HG02884 (cell line): ENCODE data around the gene BLVRB.
"Not testable (repeated sequence)": the region's sequence is repeated elsewhere in the genome, so short reads cannot be mapped to it uniquely, and the experiment has no call there.

Source experiments
- ATAC-seq: cut with Tn5 transposase; IDR thresholded peaks from one replicate; pipeline ENCODE4 v1.9.1; 2021; ENCODE audit warnings: mild to moderate bottlenecking, moderate library complexity; ENCODE audit not compliant: unreplicated experiment

Gene BLVRB

DNA sequence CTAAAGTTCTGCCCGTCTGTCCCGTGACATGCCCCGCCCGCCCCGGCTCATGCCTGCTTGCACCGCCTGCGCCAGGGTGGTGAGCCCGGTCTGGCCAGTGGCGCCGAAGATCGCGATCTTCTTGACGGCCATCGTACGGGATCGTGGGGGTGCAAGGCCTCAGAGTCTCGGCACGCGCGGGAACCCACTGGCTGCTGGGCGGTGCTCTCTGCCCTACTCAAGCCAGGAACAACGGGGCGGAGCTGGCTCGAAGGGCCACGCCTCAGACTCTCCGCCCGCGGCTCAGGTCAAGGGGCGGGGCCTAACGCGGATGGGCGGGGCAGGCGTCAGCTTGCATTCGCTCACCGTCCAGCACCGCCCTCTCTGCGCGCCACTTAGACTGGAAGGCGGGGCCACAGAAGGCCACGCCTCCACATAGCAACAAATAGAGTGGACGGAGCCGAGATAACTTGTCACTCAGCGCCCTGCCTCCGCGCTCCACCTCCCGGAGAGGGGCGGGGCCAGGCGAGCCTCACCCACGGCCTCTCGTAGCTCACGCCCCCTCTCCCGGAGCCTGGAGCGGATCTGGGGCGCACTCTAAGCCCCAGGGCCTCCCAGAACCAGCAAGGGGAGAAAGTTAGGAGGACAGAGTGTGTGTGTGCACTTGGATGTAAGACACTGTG, at the start of gene BLVRB:
TSS of gene BLVRB (minus strand) at position 189 of the 662 bp plus-strand sequence. CDS start at position 132, 57 bp downstream.
- peak; percentile 82 for ATAC-seq

DNA sequence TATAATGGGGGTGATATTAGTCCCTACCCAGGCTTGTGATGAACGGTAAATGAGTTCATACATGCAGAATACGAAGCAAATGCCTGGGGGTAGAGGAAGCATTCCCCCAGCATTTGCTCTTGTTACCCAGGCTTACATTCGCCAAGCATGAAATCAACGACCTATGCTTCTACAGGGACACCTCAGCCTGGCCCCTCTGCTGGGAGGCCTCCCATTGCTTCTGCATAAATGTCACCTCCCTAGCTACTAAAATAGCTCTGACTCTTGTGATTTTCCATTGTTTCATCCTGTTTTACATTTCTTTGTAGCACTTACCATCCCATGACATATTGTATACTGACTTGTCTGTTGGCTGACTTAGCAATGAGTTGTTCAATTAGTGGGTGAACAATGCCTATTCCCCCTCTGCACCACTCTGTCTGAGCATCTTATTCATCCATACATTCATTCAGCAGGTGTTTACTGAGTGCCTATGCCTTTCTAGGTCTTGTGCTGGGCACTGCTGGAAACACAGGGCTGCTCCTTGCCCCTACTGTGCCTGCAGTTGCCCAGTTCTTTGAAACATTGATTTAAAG, 48.3 kb upstream of the BLVRB start:
- ATAC-seq: no peak

DNA sequence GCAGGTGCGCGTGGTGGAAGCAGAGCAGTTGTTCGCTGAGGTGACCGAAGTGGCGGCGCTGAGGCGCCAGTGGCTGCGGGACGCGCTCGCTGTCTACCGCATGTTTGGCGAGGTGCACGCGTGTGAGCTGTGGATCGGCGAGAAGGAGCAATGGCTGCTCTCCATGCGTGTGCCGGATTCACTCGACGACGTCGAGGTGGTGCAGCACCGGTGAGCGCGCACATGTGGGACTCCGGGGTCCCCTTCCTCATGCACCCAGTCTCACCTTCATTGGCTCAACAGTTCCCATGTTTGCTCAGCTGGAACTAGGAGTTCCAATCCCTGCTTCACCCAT, 47.8 kb upstream of the BLVRB start:
- no peak for ATAC-seq

DNA sequence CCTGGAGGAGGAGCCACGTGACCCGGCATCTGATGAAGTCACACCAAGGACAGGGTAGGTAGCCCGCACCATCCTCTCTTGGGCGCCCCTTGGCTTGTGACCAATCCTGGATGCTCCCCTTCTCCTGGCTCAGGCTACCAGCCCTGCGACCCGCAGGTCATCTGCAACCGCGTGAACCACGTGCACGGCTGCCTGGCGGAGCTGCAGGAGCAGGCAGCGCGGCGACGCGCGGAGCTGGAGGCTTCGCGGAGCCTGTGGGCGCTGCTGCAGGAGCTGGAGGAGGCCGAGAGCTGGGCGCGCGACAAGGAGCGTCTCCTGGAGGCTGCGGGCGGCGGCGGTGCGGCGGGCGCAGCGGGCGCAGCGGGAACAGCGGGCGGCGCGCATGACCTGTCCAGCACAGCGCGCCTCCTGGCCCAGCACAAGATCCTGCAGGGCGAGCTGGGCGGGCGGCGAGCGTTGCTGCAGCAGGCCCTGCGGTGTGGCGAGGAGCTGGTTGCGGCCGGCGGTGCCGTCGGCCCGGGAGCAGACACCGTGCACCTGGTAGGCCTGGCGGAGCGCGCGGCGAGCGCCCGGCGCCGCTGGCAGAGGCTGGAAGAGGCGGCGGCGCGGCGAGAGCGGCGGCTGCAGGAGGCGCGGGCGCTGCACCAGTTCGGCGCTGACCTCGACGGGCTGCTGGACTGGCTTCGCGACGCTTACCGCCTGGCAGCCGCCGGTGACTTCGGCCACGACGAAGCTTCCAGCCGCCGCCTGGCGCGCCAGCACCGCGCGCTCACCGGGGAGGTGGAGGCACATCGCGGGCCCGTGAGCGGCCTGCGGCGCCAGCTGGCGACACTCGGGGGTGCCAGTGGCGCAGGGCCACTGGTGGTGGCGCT, 47.2 kb upstream of the BLVRB start:
- no peak for ATAC-seq

DNA sequence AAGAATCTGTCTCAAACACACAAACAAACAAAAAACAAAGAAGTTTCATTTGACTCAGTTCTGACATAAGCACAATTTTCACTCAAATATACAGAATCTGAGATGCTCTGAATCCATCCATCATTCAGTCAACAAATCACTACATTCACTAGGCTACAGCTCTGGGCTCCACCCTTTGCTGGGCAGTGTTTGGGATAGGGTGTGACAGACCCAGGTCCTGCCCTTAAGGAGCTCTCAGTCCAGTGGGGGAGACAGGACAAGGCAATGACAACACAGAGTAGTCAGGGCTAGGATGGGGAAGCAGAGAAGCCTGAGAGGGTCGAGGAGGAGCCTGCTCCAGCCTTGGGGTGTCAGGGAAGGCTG, 46.5 kb upstream of the BLVRB start:
- no peak for ATAC-seq

DNA sequence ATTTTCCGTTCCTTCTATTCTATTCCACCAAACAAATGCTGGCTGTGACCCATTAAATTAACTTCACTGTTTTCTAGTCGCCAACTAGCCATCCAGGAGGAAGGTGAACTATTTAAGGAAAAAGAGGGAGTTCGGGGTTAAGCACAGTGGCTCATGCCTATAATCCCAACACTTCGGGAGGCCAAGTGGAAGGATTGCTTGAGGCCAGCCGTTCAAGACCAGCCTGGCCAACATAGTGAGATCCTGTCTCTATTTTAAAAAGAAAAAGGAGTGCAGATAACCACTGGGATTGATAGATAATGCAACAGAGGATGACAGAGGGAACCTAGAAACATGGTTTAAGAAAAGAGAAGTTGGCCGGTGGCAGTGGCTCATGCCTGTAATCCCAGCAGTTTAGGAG, 45.9 kb upstream of the BLVRB start:
- no peak for ATAC-seq

DNA sequence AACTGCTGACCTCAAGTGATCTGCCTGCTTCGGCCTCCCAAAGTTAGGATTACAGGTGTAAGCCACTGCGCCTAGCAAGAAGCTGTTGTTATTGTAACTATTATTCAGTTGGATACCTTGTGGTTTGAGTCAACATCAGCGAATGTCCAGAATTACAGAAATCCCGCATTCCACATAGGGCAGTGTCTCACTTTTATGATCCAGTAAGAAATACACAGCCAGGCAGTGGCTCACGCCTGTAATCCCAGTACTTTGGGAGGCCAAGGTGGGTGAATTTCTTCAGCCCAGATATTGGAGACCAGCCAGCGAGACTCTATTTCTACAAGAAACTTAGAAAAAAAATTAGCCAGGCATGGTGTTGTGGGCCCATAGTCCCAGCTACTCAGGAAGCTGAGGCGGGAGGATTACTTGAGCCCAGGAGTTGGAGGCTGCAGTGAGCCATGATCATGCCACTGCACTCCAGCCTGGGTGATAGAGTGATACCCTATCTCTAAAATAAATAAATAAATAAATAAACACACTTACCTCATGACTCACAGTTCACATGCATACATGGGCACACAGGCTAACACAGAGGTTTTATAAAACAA, 45.1 kb upstream of the BLVRB start:
- no peak for ATAC-seq

DNA sequence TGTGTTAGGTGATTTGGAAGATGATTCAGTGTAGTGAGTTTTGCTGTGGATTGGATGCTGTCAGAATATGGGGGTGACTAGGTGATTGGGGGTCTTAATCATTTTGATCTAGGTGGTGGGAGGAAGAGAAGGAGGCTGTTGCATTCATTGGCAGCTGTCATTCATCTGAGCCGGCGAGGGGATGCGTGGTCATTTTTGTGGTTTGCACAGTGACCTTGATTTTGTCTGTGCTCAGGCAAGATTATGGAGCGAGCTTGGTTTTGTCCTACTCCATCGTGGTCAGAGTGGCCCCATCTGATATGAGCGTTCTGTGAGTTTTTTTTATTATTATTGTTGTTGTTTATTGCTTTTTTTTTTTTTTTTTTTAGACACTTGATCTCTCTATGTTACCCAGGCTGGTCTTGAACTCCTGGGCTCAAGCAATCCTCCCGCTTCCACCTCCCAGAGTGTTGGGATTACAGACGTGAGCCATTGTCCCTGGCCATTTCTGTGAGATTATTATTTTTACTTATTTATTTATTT, 43.3 kb upstream of the BLVRB start:
- no peak for ATAC-seq

DNA sequence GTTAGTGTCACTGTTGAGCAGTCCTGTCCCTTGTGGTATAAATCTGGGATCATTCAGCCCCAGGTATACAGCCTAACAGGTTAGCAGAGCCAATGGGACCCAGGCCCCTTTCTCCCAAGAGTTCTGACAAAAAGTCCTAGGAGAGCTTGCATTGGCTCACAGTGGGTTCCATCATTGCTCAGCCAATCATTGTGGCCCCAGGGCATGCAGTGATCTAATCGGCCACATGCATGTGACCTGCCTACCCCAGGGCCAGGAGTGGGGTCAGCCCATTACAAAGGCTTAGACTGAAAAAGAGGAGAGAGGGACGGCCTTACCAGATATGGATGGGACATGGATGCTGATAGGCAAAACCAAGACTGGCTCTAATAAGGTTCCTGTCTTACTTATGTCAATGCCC, 42.3 kb upstream of the BLVRB start:
- no peak for ATAC-seq

DNA sequence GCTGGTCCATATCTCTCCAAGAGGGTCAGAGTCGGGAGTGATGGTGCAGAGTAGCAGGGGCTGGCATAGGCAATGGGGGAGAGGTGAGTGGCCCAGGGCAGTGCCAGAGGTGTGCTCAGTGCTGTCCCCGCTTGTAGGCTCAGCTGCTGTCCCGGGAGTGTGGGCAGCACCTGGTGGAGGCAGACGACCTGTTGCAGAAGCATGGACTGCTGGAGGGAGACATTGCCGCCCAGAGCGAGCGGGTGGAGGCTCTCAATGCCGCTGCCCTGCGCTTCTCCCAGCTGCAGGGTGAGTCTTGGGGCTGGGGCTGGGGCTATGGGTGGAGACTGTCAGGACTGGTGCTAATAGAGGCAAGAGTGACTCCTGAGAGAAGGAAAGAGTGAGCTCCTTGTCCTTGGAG, 40.6 kb upstream of the BLVRB start:
- ATAC-seq: no peak

DNA sequence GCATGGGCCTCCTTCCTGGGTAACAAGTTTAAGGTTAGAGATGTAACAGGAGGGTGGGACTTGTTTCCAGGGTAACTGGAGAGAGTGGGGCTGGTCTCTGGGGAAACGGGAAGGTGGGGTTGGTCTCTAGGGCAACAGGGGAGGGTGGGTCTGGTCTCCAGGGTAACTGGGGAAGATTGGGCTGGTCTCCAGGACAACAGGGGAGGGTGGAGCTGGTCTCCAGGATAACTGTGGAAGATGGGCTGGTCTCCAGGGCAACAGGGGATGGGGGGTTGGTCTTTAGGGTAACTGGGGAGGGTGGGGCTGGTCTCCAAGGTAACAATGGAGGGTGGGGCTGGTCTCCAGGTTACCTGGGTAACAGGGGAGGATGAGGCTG, 37.8 kb upstream of the BLVRB start:
- ATAC-seq: no peak

DNA sequence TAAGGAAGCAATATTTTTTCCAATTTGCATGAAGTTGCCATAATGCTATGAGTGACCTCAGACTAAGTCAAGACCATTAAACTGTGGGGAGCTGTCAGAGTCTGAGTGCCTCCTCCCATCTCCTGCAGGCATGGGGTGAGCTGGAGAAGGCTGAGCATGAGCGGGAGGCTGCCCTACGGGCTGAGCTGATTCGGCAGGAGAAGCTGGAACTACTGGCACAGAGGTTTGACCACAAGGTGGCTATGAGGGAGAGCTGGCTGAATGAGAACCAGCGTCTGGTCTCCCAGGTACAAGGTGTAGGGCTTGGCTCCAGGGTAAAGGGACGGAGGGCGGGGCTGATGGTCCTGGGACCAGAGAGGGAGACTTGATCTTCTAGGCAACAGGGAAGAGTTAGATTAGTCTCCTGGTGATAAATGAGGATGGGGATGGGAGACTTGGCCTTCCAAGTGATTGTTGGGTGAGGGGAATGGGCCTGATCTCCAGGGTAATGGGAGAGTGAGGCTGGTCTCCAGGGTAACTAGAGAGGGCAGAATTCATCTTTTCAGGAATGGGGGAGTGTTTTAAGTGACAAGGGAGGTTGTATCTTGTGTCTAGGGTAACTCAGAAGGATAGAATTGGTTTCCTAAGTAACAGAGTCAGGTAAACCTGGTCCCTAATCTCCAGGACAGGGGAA, 37.2 kb upstream of the BLVRB start:
- ATAC-seq: no peak

DNA sequence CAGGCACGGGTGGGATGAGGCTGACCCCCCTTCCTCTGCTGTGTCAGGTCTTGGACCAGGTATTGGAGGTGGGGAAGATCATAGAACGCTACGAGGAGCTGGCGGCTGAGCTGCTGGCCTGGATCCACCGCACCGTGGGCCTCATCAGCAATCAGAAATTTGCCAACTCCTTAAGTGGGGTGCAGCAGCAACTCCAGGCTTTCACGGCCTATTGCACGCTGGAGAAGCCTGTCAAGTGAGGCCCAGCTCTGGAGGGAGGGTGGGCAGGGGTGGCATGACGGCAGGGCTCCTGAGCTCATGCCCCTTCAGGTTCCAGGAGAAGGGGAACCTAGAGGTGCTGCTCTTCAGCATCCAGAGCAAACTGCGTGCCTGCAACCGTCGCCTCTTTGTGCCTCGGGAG, 36.5 kb upstream of the BLVRB start:
- ATAC-seq: no peak

DNA sequence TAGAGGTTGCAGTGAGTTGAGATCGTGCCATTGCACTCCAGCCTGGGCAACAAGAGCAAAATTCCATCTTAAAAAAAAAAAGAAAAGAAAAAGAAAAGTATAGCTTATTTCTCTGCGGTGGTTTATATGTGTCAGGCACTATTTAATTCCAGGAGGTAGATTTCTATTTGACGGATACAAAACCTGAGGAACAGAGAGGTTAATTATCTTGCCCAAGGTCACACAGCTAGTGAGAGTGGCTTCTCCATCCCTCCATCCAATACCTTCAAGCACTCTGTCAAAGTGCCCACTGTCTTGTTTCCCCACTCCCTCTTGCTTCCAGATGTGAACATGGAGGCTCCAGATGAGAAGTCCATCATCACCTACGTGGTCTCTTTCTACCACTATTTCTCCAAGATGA, 36.1 kb upstream of the BLVRB start:
- no peak for ATAC-seq

DNA sequence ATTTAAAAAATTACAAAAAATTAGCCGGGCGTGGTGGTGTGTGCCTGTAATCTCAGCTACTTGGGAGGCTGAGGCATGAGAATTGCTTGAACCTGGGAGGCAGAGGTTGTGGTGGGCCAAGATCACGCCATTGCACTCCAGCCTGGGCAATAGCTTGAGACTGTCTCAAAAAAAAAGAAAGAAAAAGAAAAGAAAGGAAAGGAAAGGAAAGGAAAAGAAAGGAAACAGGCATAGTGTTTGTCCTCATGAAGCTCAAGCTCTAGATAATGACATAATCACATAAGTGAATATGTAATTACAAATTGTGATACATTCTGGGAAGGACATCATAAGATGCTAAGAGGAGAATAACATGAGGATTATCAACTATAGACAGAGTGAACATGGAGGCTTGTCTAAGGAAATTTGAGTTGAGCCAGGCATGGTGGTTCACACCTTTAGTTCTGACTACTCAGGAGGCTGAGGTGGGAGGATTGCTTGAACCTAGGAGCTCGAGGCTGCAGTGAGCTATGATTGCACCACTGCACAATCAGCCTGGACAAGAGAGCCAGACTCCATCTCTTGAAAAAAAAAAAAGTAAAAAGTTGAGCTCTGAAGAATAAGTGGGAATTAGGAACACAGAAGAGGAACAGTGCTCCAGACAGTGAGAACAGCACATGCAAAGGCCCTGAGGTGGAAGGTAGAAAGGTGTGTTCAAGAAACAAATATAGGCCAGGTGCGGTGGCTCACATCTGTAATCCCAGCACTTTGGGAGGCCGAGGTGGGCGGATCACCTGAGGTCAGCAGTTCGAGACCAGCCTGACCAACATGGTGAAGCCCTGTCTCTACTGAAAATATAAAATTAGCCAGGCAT, 35.4 kb upstream of the BLVRB start:
- ATAC-seq: not testable (repeated sequence)

DNA sequence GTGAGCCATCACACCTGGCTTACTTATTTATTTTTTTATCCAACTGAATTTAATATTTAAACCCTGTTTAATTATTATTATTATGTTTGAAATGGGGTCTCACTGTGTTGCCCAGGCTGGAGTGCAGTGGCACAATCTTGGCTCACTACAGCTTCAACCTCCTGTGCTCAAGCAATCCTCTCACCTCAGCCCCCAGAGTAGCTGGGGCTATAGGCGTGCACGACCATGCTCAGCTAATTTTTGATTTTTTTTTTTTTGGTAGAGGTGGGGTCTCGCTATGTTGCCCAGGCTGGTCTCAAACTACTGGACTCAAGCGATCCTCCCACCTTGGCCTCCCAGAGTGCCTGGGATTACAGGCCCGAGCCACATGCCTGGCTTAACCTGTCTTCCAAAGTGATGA, 33.8 kb upstream of the BLVRB start:
- no peak for ATAC-seq

DNA sequence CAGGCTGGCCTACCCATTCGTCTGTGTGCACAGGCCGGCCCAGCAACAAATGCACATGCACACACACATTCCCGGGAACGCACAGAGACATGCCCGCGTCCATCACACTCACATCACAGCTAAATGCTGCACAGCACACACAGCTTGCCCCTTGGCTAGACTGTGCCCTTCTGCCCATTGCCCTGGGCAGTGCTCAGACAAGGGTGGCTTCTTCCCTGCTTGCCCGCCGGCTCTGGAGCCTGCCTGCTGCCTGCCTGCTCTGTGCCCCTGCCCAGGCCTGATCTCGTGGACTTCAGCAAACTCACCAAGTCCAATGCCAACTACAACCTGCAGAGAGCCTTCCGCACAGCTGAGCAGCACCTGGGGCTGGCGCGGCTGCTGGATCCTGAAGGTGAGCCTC, 31.7 kb upstream of the BLVRB start:
- no peak for ATAC-seq

DNA sequence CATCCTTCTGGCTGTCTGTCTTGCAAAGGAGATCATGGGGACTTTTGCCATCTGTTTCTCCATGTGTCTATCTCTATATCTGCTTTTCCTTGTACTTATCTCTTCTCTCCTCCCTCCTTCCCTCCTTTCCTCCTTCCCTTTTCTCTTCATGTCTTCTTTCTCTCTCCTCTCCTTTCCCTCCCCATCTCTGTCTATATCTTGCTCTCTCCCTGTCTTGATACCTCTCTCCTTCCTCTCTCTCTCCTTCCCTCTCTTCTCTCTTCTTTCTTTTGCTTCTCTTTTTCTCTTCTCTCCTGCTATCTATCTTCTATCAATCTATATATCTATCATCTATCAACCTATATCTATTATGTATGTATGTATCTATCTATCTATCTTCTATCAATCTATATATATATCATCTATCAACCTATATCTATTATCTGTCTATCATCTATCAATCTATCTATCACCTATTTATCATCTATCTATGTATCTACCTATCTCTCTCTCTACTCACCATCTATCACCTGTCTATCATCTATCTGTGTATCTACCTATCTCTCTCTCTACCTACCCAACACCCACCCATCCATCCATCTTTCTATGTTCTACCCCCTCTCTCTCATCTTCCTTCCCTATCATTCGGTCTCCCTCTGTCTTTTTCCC, 28.8 kb upstream of the BLVRB start:
- no peak for ATAC-seq

DNA sequence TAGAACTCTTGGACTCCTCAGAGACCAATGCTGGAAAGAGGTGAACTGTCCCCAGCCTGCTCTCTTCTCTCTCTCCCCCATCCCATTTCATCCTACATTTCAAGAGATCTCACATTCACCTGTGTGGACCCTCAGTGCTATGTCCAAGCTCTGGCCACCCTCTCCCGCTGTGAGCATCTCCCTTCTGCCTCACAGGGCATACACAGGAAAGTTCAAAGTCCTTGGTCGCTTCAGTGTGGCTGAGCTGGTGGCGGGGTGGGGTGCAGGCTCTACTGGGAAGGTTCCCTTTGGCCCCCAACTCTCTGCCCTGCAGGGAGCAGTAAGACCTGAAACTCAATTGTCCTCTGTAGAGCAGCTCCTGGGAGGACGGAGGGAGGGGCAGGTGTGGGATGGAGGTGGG, 28.2 kb upstream of the BLVRB start:
- ATAC-seq: no peak

DNA sequence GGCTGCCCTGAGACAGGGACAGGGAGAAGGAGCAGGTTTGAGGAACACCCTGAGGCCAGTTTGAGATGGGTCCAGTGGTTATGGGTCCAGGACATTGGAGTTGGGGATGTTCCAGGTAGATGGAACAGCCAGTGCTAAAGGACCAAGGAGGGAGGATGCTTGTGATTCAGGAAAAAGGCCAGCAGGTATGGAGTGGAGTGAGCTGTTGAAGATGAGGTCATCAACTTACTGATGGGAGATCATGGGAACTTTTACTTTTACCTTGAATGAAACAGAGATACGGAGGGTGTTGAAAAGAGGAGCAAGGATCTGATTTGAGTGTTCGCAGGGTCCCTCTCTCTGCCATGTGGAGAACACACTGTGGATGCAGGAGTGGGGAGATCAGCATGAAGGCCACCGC, 26.7 kb upstream of the BLVRB start:
- no peak for ATAC-seq
